Tibial artery (tissue), 4 donors: ENCODE data around the gene SLC39A2.

Experiments used
- DNase-seq, 2 donors: peaks; one replicate each; pipeline ENCODE4 v3.0.0-alpha.2; 2019
- H3K27ac ChIP-seq, 2 donors: fragments of 200-600 bp; sonication (generic) in 1 of 2; 1 replicate in 1 of 2; 2 replicates in 1 of 2; pipeline ENCODE4 v1.5.1; 2018 to 2019; ENCODE audit warnings: mild to moderate bottlenecking in 1 of 2
- H3K27me3 ChIP-seq, 2 donors: fragments of 200-600 bp; sonication (generic) in 1 of 2; one replicate each; pipeline versions ENCODE4 v1.5.1 to v1.6.0; 2016 to 2019
- H3K36me3 ChIP-seq, 3 donors: fragments of 200-600 bp; sonication (generic) in 2 of 3; one replicate each; pipeline ENCODE4 v1.5.1; 2016 to 2019; ENCODE audit warnings: mild to moderate bottlenecking in 2 of 3
- H3K4me1 ChIP-seq, 4 donors: fragments of 200-600 bp; sonication (generic) in 2 of 4; 1 replicate in 3 of 4; 2 replicates in 1 of 4; pipeline ENCODE4 v1.5.1; 2016 to 2019
- H3K4me3 ChIP-seq, 2 donors: fragments of 200-600 bp; sonication (generic) in 1 of 2; 1 replicate in 1 of 2; 2 replicates in 1 of 2; pipeline ENCODE4 v1.5.1; 2018 to 2019; ENCODE audit warnings: mild to moderate bottlenecking in 2 of 2
- H3K9me3 ChIP-seq, 3 donors: fragments of 200-600 bp; sonication (generic) in 1 of 3; one replicate each; pipeline ENCODE4 v1.5.1; 2016 to 2019
- CTCF ChIP-seq, 2 experiments: fragments of 200-600 bp in 1 of 2; fragments of 450-650 bp in 1 of 2; IDR thresholded peaks; one replicate each; pipeline ENCODE4 v1.5.1; 2017 to 2019; ENCODE audit warnings: antibody characterized with exemption in 2 of 2, mild to moderate bottlenecking in 1 of 2, moderate library complexity in 1 of 2
- intact Hi-C: fragments of 100-400 bp; cut with DNase I; formaldehyde crosslinking; loops from one replicate; pipeline ENCODE4 v1.15.0; 2023; ENCODE audit warnings: low total_unique reads

SLC39A2 gene

GRCh38 chr14:20989787-20990600 is 9.1 kb upstream of the SLC39A2 start, which contains the start of gene METTL17:
METTL17 (plus strand) TSS chr14:20989980; CDS start chr14:20990003, 23 bp downstream.
- Histone ChIP-seq H3K27ac (peak within 1 kb of the TSS; percentile 84 to 89), H3K9me3 (no peaks in the 10 kb centered on the region), H3K36me3 (peaks cover 22 to 36% (median 30%) of the 10 kb centered on the region in 3 donors), H3K4me3 (peak within 1 kb of the TSS; percentile 72 to 96), H3K4me1 (peaks cover 0 to 53% (median 45%) of the 10 kb centered on the region in 4 donors), H3K27me3 (no peaks in the 10 kb centered on the region)
- TF ChIP-seq CTCF (IDR thresholded peaks at IDR 0.05), result peak; percentile 6 to 18
- intact Hi-C loops, result no loop called here
- peak; percentile 94 to 96 for DNase-seq

- no peak for DNase-seq
Observed at GRCh38 chr14:20996521-20996920, 2.6 kb upstream of the SLC39A2 start.

GRCh38 chr14:20997115-20997514 is 2.0 kb upstream of the SLC39A2 start:
- H3K4me1 ChIP-seq, result peaks cover 0 to 8% (median 3%) of the 10 kb centered on the region in 4 donors
- H3K36me3 ChIP-seq, result peaks cover 45 to 57% (median 55%) of the 10 kb centered on the region in 3 donors
- intact Hi-C loops, result no loop called here
- DNase-seq, result no peak
- no peak overlapping the region for H3K27ac ChIP-seq
- no peak overlapping the region for H3K4me3 ChIP-seq
- TF ChIP-seq CTCF (IDR thresholded peaks at IDR 0.05), result no peak
- no peaks in the 10 kb centered on the region for H3K27me3 ChIP-seq
- no peaks in the 10 kb centered on the region for H3K9me3 ChIP-seq

More at GRCh38 chr14:20996521-20996920, 2.6 kb upstream of the SLC39A2 start:
- no peak for TF ChIP-seq CTCF (IDR thresholded peaks at IDR 0.05)
- peaks cover 46 to 63% (median 56%) of the 10 kb centered on the region in 3 donors for H3K36me3 ChIP-seq
- H3K27ac ChIP-seq, result no peak overlapping the region
- H3K4me3 ChIP-seq, result no peak overlapping the region
- H3K9me3 ChIP-seq, result no peaks in the 10 kb centered on the region
- peaks cover 0 to 14% (median 8%) of the 10 kb centered on the region in 4 donors for H3K4me1 ChIP-seq
- no peaks in the 10 kb centered on the region for H3K27me3 ChIP-seq
- intact Hi-C loops, result no loop called here

GRCh38 chr14:20997564-20997963 is 1.5 kb upstream of the SLC39A2 start:
- intact Hi-C loops, result no loop called here
- DNase-seq, result no peak
- Histone ChIP-seq H3K9me3 (no peaks in the 10 kb centered on the region), H3K36me3 (peaks cover 41 to 52% (median 50%) of the 10 kb centered on the region in 3 donors), H3K27me3 (no peaks in the 10 kb centered on the region), H3K27ac (no peak overlapping the region), H3K4me1 (peaks cover 0 to 7% (median 3%) of the 10 kb centered on the region in 4 donors), H3K4me3 (no peak overlapping the region)
- no peak for TF ChIP-seq CTCF (IDR thresholded peaks at IDR 0.05)

GRCh38 chr14:20998139-20998538 is 954 bp upstream of the SLC39A2 start:
- TF ChIP-seq CTCF (IDR thresholded peaks at IDR 0.05), result no peak
- Histone ChIP-seq H3K4me1 (peaks cover 0 to 7% (median 3%) of the 10 kb centered on the region in 4 donors), H3K27me3 (no peaks in the 10 kb centered on the region), H3K9me3 (no peaks in the 10 kb centered on the region), H3K27ac (peak overlapping the region in 1 of 2 donors; percentile 52), H3K36me3 (peaks cover 37 to 47% (median 45%) of the 10 kb centered on the region in 3 donors), H3K4me3 (no peak overlapping the region)
- intact Hi-C loops, result no loop called here
- no peak for DNase-seq
